Vagina (tissue), 2 donors: ENCODE results near the gene C6orf52.

Experiments
- CTCF ChIP-seq, 3 experiments: fragments of 450-650 bp in 2 of 3; fragments of 200-600 bp in 1 of 3; sonication (generic) in 1 of 3; IDR thresholded peaks; one replicate each; pipeline ENCODE4 v1.5.1; 2017 to 2019; ENCODE audit warnings: antibody characterized with exemption in 3 of 3, mild to moderate bottlenecking in 2 of 3, moderate library complexity in 2 of 3
- POLR2A ChIP-seq, 2 donors: fragments of 450-650 bp; IDR thresholded peaks; one replicate each; pipeline ENCODE4 v1.6.1; 2017; ENCODE audit warnings: antibody characterized with exemption in 2 of 2, mild to moderate bottlenecking in 2 of 2, moderate library complexity in 2 of 2
- POLR2AphosphoS5 ChIP-seq, 2 donors: sonication (generic); formaldehyde crosslinking; IDR thresholded peaks; one replicate each; pipeline ENCODE4 v1.9.0; 2017; ENCODE audit warnings: antibody characterized with exemption in 2 of 2, mild to moderate bottlenecking in 2 of 2, low read depth in 1 of 2; ENCODE audit not compliant: insufficient read depth in 1 of 2

- no peak for TF ChIP-seq POLR2A (IDR thresholded peaks at IDR 0.05)
- no peak for TF ChIP-seq POLR2AphosphoS5 (IDR thresholded peaks at IDR 0.05; ENCODE audit: insufficient read depth in 1 of 2, low read depth in 1 of 2)
- no peak for TF ChIP-seq CTCF (IDR thresholded peaks at IDR 0.05)
Observed at GRCh38 chr6:10681795-10682194, 12.6 kb downstream of the C6orf52 start.
